ENCODE data around the gene MUC22. TPM values are rescaled to one million over a fixed set of nuclear protein-coding genes. Genes with fewer than 3 reads are reported as not detected.
A peak's percentile ranks its signal among the peaks of the same experiment; 100 is the strongest.
"Not testable (repeated sequence)": the region's sequence is repeated elsewhere in the genome, so short reads cannot be mapped to it uniquely, and the experiment has no call there.

The MUC22 gene
- total RNA-seq, 2 donors from 2014 or later = not detected

- no peaks in the 10 kb centered on the region for H3K27me3 ChIP-seq
- no peaks in the 10 kb centered on the region for H3K9me3 ChIP-seq
- no peak for DNase-seq (ENCODE audit: low spot score)
- no peak for TF ChIP-seq CTCF (IDR thresholded peaks at IDR 0.05)
- H3K36me3 ChIP-seq = no peaks in the 10 kb centered on the region
- H3K4me3 ChIP-seq = no peak overlapping the region
- H3K4me1 ChIP-seq = no peaks in the 10 kb centered on the region
- H3K27ac ChIP-seq = no peak overlapping the region
These were observed 49.9 kb downstream of the MUC22 start for GRCh38 chr6:31060145-31060544.

GRCh38 chr6:31063906-31064435 lies 53.7 kb downstream of the MUC22 start:
- Histone ChIP-seq H3K4me1 (no peaks in the 10 kb centered on the region), H3K27ac (no peak overlapping the region), H3K4me3 (no peak overlapping the region), H3K27me3 (no peaks in the 10 kb centered on the region), H3K9me3 (no peaks in the 10 kb centered on the region), H3K36me3 (no peaks in the 10 kb centered on the region)
- DNase-seq (ENCODE audit: low spot score) = no peak
- TF ChIP-seq CTCF (IDR thresholded peaks at IDR 0.05) = no peak

- no peaks in the 10 kb centered on the region for H3K9me3 ChIP-seq
- no peaks in the 10 kb centered on the region for H3K36me3 ChIP-seq
- no peak for TF ChIP-seq CTCF (IDR thresholded peaks at IDR 0.05)
- no peaks in the 10 kb centered on the region for H3K4me1 ChIP-seq
- H3K4me3 ChIP-seq = no peak overlapping the region
- no peaks in the 10 kb centered on the region for H3K27me3 ChIP-seq
- no peak for DNase-seq (ENCODE audit: low spot score)
- no peak overlapping the region for H3K27ac ChIP-seq
These were observed 55.3 kb downstream of the MUC22 start for GRCh38 chr6:31065556-31065955.

GRCh38 chr6:31067028-31067427 lies 56.8 kb downstream of the MUC22 start:
- not testable (repeated sequence) for H3K9me3 ChIP-seq; H3K4me1 ChIP-seq; H3K27ac ChIP-seq; H3K27me3 ChIP-seq; H3K36me3 ChIP-seq; DNase-seq (ENCODE audit: low spot score); H3K4me3 ChIP-seq

- H3K4me1 ChIP-seq; H3K27me3 ChIP-seq; H3K36me3 ChIP-seq; H3K4me3 ChIP-seq; H3K27ac ChIP-seq; H3K9me3 ChIP-seq; DNase-seq (ENCODE audit: low spot score): not testable (repeated sequence)
These were observed 57.8 kb downstream of the MUC22 start for GRCh38 chr6:31067891-31068668.

GRCh38 chr6:31068669-31069340 lies 58.5 kb downstream of the MUC22 start:
- TF ChIP-seq CTCF (IDR thresholded peaks at IDR 0.05) = peak; percentile 78 to 91
- peak; percentile 77 for DNase-seq (ENCODE audit: low spot score)
- no peaks in the 10 kb centered on the region for H3K9me3 ChIP-seq
- no peaks in the 10 kb centered on the region for H3K27me3 ChIP-seq
- peaks cover 0 to 5% of the 10 kb centered on the region in 2 donors for H3K4me1 ChIP-seq
- H3K27ac ChIP-seq = no peak overlapping the region
- H3K4me3 ChIP-seq = no peak overlapping the region
- no peaks in the 10 kb centered on the region for H3K36me3 ChIP-seq
